ENCODE data around the gene ANKRD16.
"Not testable (repeated sequence)": the region's sequence is repeated elsewhere in the genome, so short reads cannot be mapped to it uniquely, and the experiment has no call there.

ANKRD16 gene

GRCh38 chr10:5873515-5873995 lies 16.1 kb downstream of the ANKRD16 start:
- peak; percentile 82 for DNase-seq (ENCODE audit: low spot score)

- no peak for DNase-seq (ENCODE audit: low spot score)
Measured at GRCh38 chr10:5871596-5871995, 18.1 kb downstream of the ANKRD16 start.

GRCh38 chr10:5869156-5869555 lies 20.5 kb downstream of the ANKRD16 start:
- no peak for DNase-seq (ENCODE audit: low spot score)

GRCh38 chr10:5868383-5868782 lies 21.3 kb downstream of the ANKRD16 start:
- not testable (repeated sequence) for DNase-seq (ENCODE audit: low spot score)

GRCh38 chr10:5867091-5867615 lies 22.5 kb downstream of the ANKRD16 start:
- DNase-seq (ENCODE audit: low spot score), result not testable (repeated sequence)

GRCh38 chr10:5866451-5867081 lies 23.1 kb downstream of the ANKRD16 start:
- not testable (repeated sequence) for DNase-seq (ENCODE audit: low spot score)

GRCh38 chr10:5862981-5863685 lies 26.6 kb downstream of the ANKRD16 start:
- DNase-seq (ENCODE audit: low spot score), result not testable (repeated sequence)

- no peak for DNase-seq (ENCODE audit: low spot score)
Measured at GRCh38 chr10:5862360-5862961, 27.2 kb downstream of the ANKRD16 start.

- no peak for DNase-seq (ENCODE audit: low spot score)
Measured at GRCh38 chr10:5860066-5860465, 29.6 kb downstream of the ANKRD16 start.

- peak; percentile 92 for DNase-seq (ENCODE audit: low spot score)
Measured at GRCh38 chr10:5858811-5859210, 30.9 kb downstream of the ANKRD16 start.

- no peak for DNase-seq (ENCODE audit: low spot score)
Measured at GRCh38 chr10:5856701-5857004, 33.0 kb downstream of the ANKRD16 start.

- DNase-seq (ENCODE audit: low spot score), result no peak
Measured at GRCh38 chr10:5855979-5856700, 33.6 kb downstream of the ANKRD16 start.

- no peak for DNase-seq (ENCODE audit: low spot score)
Measured at GRCh38 chr10:5854131-5854475, 35.6 kb downstream of the ANKRD16 start.

- DNase-seq (ENCODE audit: low spot score), result not testable (repeated sequence)
Measured at GRCh38 chr10:5846667-5847066, 43.0 kb downstream of the ANKRD16 start.

- no peak for DNase-seq (ENCODE audit: low spot score)
Measured at GRCh38 chr10:5844345-5845055, 45.2 kb downstream of the ANKRD16 start.

GRCh38 chr10:5843686-5844344 lies 45.9 kb downstream of the ANKRD16 start:
- no peak for DNase-seq (ENCODE audit: low spot score)

GRCh38 chr10:5841965-5842364 lies 47.7 kb downstream of the ANKRD16 start:
- no peak for DNase-seq (ENCODE audit: low spot score)

GRCh38 chr10:5840314-5841307 lies 49.1 kb downstream of the ANKRD16 start:
- DNase-seq (ENCODE audit: low spot score), result peak; percentile 66

- DNase-seq (ENCODE audit: low spot score), result not testable (repeated sequence)
Measured at GRCh38 chr10:5836181-5836580, 53.5 kb downstream of the ANKRD16 start.
